Duodenal mucosa (tissue), 2 donors: ENCODE results near the gene RAB6A.

ENCODE experiments used
- H3K27ac ChIP-seq: one replicate; pipeline ENCODE4 v1.7.0; 2013; ENCODE audit warnings: low read depth, low read length
- H3K27me3 ChIP-seq, 2 donors: one replicate each; pipeline ENCODE4 v1.7.0; 2013; ENCODE audit warnings: low read length in 2 of 2, control low read depth in 1 of 2; ENCODE audit not compliant: insufficient read depth in 2 of 2, control insufficient read depth in 1 of 2
- H3K36me3 ChIP-seq, 2 donors: one replicate each; pipeline ENCODE4 v1.7.0; 2013; ENCODE audit warnings: low read length in 2 of 2, control low read depth in 1 of 2; ENCODE audit not compliant: insufficient read depth in 2 of 2, control insufficient read depth in 1 of 2
- H3K4me1 ChIP-seq, 2 donors: one replicate each; pipeline ENCODE4 v1.7.0; 2013; ENCODE audit warnings: low read length in 2 of 2, control low read depth in 1 of 2; ENCODE audit not compliant: insufficient read depth in 2 of 2, control insufficient read depth in 1 of 2
- H3K4me3 ChIP-seq, 2 donors: one replicate each; pipeline ENCODE4 v1.7.0; 2013; ENCODE audit warnings: low read length in 2 of 2, low read depth in 1 of 2
- H3K9ac ChIP-seq, 2 donors: one replicate each; pipeline ENCODE4 v1.7.0; 2013; ENCODE audit warnings: low read length in 2 of 2, low read depth in 1 of 2
- H3K9me3 ChIP-seq, 2 donors: one replicate each; pipeline ENCODE4 v1.7.0; 2013; ENCODE audit warnings: low read length in 2 of 2, control low read depth in 1 of 2; ENCODE audit not compliant: control insufficient read depth in 1 of 2

RAB6A gene

GRCh38 chr11:73766763-73767162, 5.9 kb upstream of the RAB6A start:
- no peak overlapping the region for H3K4me3 ChIP-seq
- H3K9me3 ChIP-seq, result no peaks in the 10 kb centered on the region
- no peaks in the 10 kb centered on the region for H3K4me1 ChIP-seq
- no peak overlapping the region for H3K9ac ChIP-seq
- H3K27me3 ChIP-seq, result peaks cover 0 to 4% of the 10 kb centered on the region in 2 donors
- H3K36me3 ChIP-seq, result no peaks in the 10 kb centered on the region
- no peak overlapping the region for H3K27ac ChIP-seq

- H3K4me3 ChIP-seq, result no peak overlapping the region
- no peak overlapping the region for H3K27ac ChIP-seq
- H3K9me3 ChIP-seq, result no peaks in the 10 kb centered on the region
- H3K4me1 ChIP-seq, result peaks cover 14 to 16% of the 10 kb centered on the region in 2 donors
- H3K9ac ChIP-seq, result no peak overlapping the region
- H3K27me3 ChIP-seq, result peaks cover 0 to 4% of the 10 kb centered on the region in 2 donors
- no peaks in the 10 kb centered on the region for H3K36me3 ChIP-seq
These were observed 1.9 kb upstream of the RAB6A start for GRCh38 chr11:73762732-73763131.

- Histone ChIP-seq H3K9me3 (no peaks in the 10 kb centered on the region), H3K36me3 (no peaks in the 10 kb centered on the region), H3K4me3 (peak overlapping the region; percentile 63 to 67), H3K4me1 (peaks cover 19 to 20% of the 10 kb centered on the region in 2 donors), H3K27ac (peak overlapping the region; percentile 78), H3K27me3 (peaks cover 0 to 2% of the 10 kb centered on the region in 2 donors), H3K9ac (peak overlapping the region; percentile 52 to 63)
These were observed 600 bp upstream of the RAB6A start for GRCh38 chr11:73761403-73761945.

DNA sequence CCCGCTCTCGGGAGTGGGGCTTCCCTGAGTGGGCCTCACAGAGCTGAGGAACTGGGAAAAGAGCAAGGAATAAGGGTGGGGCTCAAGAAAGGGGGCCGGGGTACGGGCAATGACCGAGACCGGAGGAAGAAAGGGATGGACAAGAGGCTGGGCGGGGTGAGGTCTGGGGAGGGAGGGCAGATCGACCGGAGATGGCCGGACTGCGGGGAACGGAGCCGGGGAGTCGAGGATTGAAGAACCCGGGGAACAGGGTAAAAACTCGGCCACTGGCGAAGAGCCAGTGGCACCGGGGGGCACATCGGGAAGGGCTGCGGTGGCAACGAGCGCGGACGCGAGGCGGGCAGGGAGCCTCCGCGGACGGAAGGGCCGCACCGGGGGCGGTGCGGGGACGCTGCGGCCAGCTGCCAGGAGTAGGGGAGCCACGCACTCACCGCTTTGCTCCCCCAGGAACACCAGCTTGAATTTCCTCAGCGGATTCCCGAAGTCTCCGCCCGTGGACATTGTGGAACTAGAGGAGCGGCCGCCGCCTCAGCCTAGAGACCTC, 667 bp downstream of the RAB6A start:
- H3K27ac ChIP-seq, result peak overlapping the region; percentile 87
- no peaks in the 10 kb centered on the region for H3K36me3 ChIP-seq
- H3K4me1 ChIP-seq, result peaks cover 19 to 20% of the 10 kb centered on the region in 2 donors
- H3K27me3 ChIP-seq, result no peaks in the 10 kb centered on the region
- peak overlapping the region; percentile 86 to 91 for H3K9ac ChIP-seq
- no peaks in the 10 kb centered on the region for H3K9me3 ChIP-seq
- peak overlapping the region; percentile 78 to 90 for H3K4me3 ChIP-seq

GRCh38 chr11:73759610-73760134, 1.2 kb downstream of the RAB6A start:
- Histone ChIP-seq H3K9me3 (no peaks in the 10 kb centered on the region), H3K4me3 (peak overlapping the region; percentile 78 to 90), H3K27ac (peak overlapping the region; percentile 87), H3K9ac (peak overlapping the region; percentile 86 to 91), H3K4me1 (peaks cover 19 to 20% of the 10 kb centered on the region in 2 donors), H3K27me3 (no peaks in the 10 kb centered on the region), H3K36me3 (no peaks in the 10 kb centered on the region)

GRCh38 chr11:73758451-73758850, 2.4 kb downstream of the RAB6A start:
- no peaks in the 10 kb centered on the region for H3K36me3 ChIP-seq
- peak overlapping the region; percentile 78 to 90 for H3K4me3 ChIP-seq
- no peak overlapping the region for H3K27ac ChIP-seq
- H3K9ac ChIP-seq, result peak overlapping the region in 1 of 2 donors; percentile 2
- H3K9me3 ChIP-seq, result no peaks in the 10 kb centered on the region
- peaks cover 24 to 27% of the 10 kb centered on the region in 2 donors for H3K4me1 ChIP-seq
- H3K27me3 ChIP-seq, result no peaks in the 10 kb centered on the region

DNA sequence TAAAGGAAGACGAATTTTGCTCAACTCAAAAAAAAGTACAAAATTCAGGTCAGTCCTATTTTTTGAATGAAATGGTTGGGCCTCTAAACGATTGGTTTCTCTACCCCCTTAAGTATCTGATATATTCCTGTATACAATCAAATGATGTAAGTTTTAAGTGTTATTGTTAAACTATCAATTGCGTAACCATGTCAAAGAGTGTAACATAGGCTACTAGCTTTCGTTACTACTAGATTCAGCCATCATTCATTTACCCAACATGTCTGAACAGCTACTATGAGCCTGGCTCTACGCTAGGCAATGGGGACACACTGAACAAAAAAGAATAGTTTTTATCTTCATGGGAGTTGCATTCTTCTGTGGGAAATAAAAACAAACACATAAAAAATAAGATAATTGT, 3.3 kb downstream of the RAB6A start:
- Histone ChIP-seq H3K36me3 (no peaks in the 10 kb centered on the region), H3K4me1 (peaks cover 27 to 28% of the 10 kb centered on the region in 2 donors), H3K4me3 (no peak overlapping the region), H3K27me3 (no peaks in the 10 kb centered on the region), H3K9ac (no peak overlapping the region), H3K27ac (no peak overlapping the region), H3K9me3 (no peaks in the 10 kb centered on the region)

GRCh38 chr11:73755670-73756069, 5.2 kb downstream of the RAB6A start:
- Histone ChIP-seq H3K27me3 (no peaks in the 10 kb centered on the region), H3K9ac (no peak overlapping the region), H3K27ac (no peak overlapping the region), H3K4me3 (no peak overlapping the region), H3K4me1 (peaks cover 27 to 38% of the 10 kb centered on the region in 2 donors), H3K36me3 (no peaks in the 10 kb centered on the region), H3K9me3 (no peaks in the 10 kb centered on the region)

GRCh38 chr11:73753938-73754337, 6.9 kb downstream of the RAB6A start:
- Histone ChIP-seq H3K9ac (no peak overlapping the region), H3K36me3 (no peaks in the 10 kb centered on the region), H3K27ac (no peak overlapping the region), H3K27me3 (no peaks in the 10 kb centered on the region), H3K4me1 (peaks cover 24 to 37% of the 10 kb centered on the region in 2 donors), H3K9me3 (no peaks in the 10 kb centered on the region), H3K4me3 (no peak overlapping the region)

GRCh38 chr11:73752903-73753302, 8.0 kb downstream of the RAB6A start:
- H3K36me3 ChIP-seq, result no peaks in the 10 kb centered on the region
- no peak overlapping the region for H3K4me3 ChIP-seq
- H3K9me3 ChIP-seq, result no peaks in the 10 kb centered on the region
- no peaks in the 10 kb centered on the region for H3K27me3 ChIP-seq
- peaks cover 15 to 36% of the 10 kb centered on the region in 2 donors for H3K4me1 ChIP-seq
- H3K27ac ChIP-seq, result no peak overlapping the region
- no peak overlapping the region for H3K9ac ChIP-seq
